ENCODE results near the gene ZFHX3.
"Not testable (repeated sequence)": the region's sequence is repeated elsewhere in the genome, so short reads cannot be mapped to it uniquely, and the experiment has no call there.

The ZFHX3 gene, protein sequence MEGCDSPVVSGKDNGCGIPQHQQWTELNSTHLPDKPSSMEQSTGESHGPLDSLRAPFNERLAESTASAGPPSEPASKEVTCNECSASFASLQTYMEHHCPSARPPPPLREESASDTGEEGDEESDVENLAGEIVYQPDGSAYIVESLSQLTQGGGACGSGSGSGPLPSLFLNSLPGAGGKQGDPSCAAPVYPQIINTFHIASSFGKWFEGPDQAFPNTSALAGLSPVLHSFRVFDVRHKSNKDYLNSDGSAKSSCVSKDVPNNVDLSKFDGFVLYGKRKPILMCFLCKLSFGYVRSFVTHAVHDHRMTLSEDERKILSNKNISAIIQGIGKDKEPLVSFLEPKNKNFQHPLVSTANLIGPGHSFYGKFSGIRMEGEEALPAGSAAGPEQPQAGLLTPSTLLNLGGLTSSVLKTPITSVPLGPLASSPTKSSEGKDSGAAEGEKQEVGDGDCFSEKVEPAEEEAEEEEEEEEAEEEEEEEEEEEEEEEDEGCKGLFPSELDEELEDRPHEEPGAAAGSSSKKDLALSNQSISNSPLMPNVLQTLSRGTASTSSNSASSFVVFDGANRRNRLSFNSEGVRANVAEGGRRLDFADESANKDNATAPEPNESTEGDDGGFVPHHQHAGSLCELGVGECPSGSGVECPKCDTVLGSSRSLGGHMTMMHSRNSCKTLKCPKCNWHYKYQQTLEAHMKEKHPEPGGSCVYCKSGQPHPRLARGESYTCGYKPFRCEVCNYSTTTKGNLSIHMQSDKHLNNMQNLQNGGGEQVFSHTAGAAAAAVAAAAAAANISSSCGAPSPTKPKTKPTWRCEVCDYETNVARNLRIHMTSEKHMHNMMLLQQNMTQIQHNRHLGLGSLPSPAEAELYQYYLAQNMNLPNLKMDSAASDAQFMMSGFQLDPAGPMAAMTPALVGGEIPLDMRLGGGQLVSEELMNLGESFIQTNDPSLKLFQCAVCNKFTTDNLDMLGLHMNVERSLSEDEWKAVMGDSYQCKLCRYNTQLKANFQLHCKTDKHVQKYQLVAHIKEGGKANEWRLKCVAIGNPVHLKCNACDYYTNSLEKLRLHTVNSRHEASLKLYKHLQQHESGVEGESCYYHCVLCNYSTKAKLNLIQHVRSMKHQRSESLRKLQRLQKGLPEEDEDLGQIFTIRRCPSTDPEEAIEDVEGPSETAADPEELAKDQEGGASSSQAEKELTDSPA (N-terminal part only)

DNA sequence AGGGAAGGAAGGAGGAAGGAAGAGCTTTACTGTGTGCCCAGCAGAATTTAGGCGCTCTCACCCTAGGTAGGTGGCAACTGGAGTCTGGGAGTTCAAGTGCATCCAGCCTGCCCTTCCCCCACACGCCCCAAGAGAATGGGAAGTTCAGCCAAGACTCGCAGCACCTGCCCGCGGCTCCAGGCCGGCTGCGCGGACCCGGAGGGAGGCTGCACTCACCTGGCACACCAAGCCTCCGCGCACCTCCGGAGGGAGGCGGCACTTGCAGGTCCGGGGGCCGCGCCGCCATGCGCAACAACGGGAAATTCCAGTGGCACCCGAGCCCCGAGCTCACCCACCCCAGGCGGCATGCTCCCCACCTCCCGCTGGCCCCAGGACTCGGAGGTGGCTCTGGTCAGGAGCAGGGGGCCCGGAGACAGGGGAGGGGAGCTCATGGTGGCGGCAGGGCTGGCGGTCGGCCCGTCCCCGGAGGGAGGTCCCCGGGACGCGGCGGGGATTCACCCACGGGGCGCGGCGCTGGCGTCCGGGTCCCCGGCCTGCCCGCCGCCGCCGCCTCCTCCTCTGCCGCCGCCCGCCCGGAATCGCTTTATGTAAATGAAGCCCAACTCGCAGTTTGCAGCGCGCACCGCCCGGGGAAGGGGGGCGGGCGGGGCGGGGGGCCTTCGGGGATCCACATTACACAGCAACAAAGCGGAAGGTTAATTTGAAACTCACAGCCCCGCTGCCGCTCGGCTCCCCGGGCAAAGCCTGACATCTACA lies at the start of gene ZFHX3:
ZFHX3 (minus strand) TSS at position 593 of the 756 bp plus-strand sequence. CDS start 87,983 bp downstream, outside the sequence.
- peak; percentile 20 for DNase-seq

DNA sequence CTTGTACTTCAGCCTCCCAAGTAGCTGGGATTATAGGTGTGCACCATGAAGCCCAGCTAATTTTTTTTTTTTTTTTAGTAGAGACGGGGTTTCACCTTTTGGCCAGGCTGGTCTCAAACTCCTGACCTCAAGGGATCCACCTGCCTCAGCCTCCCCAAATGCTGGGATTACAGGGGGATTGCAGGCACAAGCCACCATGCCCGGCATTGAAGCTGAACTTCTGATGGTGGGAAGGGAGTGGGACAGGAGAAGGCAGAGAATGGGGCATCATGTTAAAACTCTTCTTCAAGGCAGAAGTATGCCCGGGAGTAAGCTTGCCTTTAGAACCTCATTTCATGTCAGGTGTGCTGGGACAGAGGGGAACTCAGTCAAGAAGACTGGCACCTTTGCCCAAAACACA lies 48.6 kb upstream of the ZFHX3 start:
- DNase-seq: no peak

DNA sequence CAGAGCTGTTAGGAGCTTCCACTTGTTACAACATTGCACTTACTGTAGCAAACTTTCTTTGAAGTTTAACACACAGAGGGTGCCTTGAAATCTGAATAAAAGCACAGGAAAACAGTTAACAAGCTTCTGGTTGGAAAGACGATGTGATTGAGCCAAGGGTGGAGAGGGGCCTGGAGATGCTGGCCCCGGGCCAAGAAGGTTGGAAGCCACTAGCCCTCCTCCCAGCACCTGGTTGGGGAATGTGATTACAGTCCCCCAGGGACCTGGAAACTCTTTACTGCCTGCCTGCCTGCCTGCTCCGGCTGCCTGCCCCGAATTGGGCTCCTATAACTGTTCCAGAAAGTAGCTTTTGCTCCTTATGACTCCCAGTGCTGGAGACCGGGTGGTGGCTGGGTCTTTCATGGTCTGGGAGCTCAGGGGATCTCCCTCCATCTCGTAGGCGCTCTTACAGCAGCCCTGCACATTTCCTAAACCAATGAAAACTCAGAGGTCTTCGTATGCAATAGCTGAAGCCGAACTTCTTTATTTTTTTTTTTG lies 48.0 kb upstream of the ZFHX3 start:
- DNase-seq: no peak

DNA sequence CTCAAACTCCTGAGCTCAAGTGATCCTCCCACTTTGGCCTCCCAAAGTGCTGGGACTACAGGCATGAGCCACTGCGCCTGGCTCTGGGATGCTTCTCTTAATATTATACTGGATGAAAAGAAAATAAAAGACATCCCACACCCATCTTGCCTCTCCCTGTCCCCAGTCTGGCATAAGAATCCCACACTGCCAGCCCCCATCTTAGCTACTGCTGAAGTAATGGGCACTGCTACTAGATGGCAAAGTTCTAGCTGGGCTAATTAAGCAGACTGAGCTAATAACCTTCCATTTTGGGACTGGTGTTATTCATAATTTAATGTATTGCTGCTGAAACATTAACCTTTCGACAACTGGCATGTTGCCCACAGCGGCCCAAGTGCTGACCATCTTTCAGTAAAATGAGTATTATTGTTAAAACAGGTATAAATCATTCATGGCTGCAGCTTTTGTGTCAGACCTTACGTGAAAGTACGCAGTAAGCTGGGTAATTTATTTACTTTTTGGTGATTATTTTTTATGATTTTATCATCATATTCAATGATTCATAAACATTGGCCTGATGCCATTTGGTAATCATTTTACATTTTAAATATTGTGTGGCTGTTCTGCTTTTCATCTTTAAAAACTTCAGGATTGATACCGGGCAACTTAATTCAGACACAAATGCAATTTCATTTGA lies 47.4 kb upstream of the ZFHX3 start:
- no peak for DNase-seq

DNA sequence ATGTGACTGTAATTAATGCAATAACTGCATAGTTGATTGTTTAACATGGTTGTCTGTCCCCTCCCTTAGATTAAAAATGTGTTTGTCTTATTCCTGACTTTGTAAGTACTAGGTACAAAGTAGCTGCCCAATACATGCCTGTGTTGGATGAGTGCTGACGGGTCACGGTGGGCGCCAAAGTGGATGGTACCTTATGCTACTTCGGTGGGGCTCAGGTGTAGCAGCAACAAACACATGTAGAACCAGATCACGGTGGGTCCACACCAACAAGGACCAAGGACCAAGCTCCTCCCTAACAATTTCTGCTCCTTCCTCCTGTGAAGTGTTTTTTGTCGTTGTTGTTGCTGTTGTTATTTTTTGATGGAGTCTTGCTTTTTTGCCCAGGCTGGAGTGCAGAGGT lies 46.4 kb upstream of the ZFHX3 start:
- DNase-seq: no peak

DNA sequence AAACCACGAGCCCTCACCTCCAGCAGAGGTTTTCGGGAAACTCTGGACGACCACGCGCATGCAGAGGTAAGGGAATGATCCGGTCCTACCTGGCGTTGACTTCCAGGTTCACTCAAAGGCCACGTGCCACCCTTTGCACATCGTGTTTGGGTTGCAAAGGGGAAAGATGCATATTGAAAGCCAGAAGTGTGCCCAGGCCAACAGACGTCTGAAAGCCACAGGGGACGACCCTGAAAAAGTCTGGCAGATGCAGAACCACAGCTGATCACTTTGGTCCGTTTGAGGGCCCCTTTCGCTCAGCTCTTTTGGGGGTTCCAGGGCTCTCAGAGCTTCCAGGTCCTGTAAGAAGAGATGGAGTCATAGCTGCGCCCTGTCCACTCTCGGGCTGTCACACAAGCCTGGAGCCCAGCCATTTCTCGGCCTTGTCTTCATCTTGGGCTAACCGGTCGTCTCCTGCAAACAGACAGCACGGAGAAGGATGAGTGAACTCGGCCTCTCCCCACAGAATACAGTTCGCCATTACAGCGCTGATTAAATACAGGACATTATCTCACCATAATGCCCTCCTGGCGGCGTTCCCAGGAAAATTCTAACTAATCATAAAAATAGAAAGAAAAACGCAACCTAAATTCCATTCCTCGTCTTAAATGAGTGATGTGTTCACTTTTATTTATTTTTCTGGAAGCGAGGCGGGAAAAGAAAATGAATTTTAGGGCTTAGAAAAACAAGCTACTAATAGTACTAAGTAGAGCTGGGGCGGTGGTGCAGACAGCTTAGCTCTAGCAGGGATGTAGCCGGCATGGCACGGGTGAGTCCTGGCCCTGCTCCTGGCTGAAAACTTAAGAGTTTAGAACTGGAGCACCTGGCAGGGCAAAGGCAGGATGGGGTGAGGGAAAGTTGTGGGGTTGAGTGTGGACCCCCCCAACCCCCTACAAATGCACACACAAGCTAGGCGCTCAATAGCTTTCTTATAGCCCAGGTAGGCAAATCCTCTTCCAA lies 45.5 kb upstream of the ZFHX3 start:
- DNase-seq: no peak

DNA sequence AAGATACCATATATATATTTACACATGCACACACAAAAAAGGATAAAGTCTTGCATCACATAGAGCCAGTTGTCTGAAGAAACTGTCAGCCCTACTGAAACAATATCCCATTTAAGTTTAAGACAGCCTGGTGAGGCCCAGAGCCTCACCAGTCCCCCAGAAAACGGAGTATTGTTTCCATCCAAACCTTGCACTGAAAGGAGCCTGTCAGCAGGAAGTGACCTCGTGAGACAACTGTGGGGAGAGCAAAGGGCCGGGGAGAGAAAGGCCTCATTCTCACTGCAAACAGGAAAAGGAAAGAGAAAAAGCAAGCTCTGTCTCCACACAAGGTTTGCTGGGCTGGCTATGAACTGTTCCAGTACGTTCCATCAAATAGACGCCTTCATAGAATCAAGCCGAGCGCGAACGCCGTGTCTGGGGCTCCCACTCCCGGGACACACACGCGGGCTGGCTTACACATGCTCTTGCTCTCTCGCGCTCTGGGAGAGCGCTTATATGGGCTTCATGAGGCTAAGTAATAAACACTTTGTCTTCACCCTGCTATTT lies 44.4 kb upstream of the ZFHX3 start:
- no peak for DNase-seq

DNA sequence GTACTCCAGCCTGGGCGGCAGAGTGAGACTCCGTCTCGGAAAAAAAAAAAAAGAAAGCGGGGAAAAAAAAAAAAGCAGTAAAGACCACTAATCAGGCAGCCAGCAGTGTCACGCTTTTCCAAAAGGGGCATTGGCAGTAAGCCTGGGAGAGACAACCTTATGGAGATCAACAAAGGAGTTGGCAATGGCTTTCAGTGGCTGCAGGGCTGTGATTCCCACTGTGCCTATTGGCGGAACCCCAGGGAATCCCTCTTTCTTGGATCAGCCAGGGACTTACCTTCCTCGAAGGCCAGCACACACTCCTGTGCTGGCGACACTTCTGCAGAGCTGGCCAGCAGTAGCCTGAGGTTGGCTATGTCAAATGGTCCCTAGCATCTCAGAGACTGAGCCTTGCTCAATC lies 43.2 kb upstream of the ZFHX3 start:
- DNase-seq: no peak

DNA sequence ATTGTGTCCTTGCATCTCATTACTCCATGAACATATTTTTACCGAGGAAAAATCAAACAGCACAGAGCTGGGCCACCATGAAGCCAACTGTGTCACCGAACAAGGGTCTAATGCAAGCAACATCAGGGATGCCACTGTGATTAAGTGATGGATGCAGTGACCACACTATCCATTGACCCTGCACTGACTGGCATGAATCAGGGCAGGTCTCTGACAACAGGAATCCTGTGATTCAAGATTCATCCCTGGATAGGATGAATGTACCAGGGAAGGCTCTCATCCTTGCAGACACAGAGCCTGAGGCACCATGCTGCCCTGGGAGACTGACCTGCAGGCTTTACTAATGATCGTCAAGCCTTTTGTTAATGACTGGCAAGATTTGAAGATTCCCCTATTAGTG lies 41.5 kb upstream of the ZFHX3 start:
- DNase-seq: no peak

DNA sequence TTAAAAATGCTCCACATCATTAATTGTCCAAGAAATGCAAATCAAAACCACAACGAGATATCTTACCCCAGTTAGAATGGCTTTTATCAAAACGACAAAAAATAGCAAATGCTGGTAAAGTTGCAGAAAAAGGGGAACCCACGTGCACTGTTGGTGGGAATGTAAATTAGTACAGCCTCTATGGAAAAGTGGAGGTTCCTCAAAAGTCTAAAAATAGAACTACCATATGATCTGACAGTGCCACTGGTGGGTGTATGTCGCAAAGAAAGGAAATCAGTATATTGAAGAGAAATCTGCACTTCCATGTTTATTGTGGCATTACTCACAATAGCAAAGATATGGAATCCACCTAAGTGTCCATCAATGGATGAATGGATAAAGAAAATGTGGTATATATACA lies 38.2 kb upstream of the ZFHX3 start:
- no peak for DNase-seq

DNA sequence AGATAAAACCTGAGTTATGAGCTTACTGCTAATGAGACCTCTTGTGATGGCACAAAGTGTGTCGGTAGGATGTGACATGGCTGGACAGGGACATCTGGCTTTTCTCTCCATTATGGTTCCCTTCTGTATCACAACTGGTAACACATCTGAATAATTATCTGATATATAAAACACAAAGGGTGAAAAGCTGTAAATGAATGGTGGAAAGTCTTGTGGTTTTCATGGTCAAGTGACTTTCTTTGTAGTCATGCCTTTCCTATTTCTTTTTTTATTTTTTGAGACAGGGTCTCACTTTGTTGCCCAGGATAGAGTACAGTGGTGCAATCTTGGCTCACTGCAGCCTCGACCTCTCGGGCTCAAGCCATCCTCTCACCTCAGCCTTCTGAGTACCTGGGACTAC lies 35.3 kb upstream of the ZFHX3 start:
- DNase-seq: no peak

DNA sequence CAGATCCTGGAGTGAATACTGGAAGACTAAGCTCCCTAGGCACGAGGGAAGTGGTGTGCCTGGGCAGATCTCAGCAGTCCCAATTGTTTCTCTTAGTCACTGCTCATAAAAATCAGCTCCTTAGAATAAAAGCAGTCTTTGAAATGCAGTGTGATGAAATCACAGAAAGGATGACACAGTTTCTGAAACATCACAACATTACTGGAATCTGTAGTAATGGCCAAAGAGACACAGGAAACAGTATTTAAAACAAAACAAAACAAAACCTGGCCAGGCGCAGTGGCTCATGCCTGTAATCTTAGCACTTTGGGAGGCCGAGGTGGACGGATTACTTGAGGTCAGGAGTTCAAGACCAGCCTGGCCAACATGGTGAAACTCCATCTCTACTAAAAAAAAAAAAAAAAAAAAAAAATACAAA lies 34.7 kb upstream of the ZFHX3 start:
- not testable (repeated sequence) for DNase-seq

DNA sequence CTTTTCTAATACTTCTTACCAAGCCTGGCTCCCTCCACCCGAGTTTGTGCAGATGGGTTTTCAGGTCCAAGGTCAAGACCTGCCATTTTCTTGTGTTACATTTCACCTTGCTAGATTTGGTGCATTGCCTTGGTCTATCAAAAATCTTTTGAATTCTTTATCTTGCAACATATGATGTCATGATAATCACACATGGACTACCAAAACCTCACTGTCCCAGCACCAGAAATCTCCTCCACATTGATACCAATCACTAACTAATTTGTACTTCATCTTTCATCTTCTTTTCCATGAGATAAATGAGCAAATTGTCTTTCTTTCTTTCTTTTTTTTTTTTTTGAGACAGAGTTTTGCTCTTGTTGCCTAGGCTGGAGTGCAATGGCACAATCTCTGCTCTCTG lies 33.0 kb upstream of the ZFHX3 start:
- DNase-seq: no peak

DNA sequence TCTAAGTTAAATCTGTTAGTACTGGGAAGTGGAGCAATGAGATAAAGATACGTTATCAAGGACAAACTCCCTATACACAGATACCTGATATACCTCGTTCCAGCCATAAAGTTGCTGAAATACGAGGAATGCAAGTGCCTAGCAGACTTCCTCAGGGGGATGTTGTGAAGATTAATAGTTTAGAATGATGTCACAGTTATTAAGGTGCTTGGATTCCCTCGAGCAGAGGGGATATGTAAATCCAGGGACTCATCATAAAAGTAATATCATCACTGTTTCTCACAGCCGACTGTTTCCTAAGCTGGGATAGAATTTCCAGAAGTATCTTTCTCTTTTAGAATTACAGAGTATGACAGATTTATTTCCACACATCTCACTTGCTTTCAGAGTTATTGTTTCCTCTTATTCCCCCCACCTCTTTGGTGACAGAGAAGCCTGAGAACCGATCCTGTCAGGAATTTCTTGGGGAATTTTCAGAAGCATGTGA lies 28.4 kb upstream of the ZFHX3 start:
- DNase-seq: no peak

DNA sequence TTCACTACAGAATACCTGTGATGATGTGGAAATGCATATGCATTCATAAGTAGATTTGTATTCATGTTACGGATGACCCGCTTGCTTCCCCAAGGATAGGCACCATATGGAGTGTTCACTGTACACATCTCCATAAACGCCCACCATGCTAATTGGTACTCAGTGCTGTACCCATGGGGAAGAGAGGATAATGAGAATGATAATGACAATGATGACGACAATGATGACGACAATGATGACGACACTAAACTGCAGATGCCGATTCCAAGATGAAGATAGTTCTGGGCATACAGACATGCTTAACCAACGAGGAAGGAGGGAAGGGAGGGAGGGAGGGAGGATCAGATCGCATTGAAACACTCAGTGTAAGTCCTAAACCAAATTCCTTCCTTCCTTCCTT lies 26.5 kb upstream of the ZFHX3 start:
- DNase-seq: no peak

DNA sequence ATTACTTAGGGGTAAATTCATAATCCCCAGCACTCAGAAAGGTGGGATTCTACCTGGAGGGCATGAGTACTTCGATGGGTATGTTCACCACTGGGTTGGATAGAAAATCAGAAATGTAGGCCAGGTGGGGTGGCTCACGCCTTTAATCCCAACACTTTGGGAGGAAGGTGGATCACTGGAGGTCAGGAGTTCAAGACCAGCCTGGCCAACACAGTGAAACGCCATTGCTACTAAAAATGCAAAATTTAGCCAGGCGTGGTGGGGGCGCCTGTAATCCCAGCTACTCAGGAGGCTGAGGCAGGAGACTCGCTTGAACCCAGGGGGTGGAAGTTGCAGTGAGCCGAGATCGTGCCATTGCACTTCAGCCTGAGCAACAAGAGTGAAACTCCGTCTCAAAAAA lies 24.1 kb upstream of the ZFHX3 start:
- DNase-seq: not testable (repeated sequence)

DNA sequence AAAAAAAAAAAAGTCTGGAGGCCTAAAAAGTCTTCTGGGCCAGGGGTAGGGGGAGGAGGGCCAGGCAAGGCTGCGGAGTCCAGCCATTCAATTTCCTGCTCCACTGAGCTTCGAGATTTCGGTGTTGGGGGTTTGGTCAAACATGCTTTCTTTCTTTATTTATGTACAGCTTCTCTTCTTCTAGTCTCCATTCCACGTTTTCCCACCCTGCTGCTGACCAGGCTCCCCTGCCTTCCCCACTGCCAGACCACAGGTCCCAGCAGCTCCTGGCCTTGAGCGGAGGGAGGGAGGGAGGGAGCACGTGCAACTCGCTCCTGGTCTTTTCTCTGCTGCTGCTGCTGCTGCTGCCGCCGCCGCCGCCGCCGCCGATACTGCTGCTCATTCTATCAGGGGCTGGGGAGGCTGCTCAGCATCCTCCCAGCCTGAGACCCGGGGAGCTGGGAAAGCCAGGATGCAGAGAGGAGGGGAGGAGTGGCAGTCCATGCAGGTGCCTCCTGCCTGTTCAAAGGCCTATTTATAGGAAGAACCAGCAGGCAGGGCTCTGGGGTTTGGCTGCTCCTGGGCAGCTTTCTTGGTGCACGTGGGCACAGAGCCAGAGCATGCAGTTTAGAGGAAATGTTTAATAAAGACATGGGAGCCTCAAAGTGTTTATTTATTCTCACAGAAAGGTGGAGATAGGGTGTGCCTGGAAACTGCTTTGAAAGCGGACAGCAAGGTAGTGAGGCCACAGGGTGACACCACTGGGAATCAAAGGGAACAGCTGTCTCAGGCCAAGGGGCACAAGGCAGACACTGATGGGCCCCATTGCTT lies 23.4 kb upstream of the ZFHX3 start:
- DNase-seq: no peak

DNA sequence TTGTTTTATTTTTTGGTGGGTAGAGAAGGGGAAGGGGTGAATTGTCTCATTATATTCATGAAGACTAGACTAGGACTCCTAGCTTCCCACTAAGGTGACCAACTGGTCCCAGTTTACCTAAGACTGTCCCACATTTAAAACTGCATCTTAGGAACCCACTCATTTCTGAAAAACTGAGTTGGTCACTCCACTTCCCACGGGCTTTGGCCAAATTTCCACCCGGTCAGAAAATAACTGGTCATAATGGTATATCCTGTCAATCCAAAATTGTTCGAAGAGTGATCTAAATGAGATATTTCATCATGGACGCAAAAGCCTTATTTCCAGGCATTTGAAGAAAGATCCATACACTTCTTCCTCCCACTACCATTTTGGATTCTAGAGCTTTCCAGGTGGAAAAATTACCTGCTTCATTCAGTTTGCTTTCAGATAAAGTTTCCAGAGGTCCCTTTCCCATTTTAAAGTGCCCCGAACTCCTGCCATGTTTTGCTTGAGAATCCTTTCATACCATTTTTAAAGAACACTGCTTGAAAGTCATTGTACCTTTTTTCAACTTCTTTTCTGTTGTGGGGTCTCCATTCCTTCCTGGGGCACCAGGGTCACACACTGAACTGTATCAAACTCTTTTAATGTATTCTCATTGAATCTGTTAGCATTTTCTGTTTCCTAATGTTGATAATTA lies 21.8 kb upstream of the ZFHX3 start:
- DNase-seq: no peak

All from activated CD4-positive, alpha-beta T cell treated with anti-CD3 and anti-CD28 coated beads, Interleukin-2, amount 50 U/mL, for 1 hour (primary cell).